Stomach (tissue), 9 donors: ENCODE measurements around the gene ASMTL. TPM values are rescaled to one million over a fixed set of nuclear protein-coding genes. Genes with fewer than 3 reads are reported as not detected.

Experiments
- DNase-seq, 2 donors: peaks; one replicate each; pipeline versions ENCODE4 v3.0.0 to v3.0.0-alpha.2; 2013 to 2019
- H3K27ac ChIP-seq, 5 donors: fragments of 200-600 bp in 4 of 5; sonication (generic) in 4 of 5; one replicate each; pipeline ENCODE4 v1.5.1; 2013 to 2019; ENCODE audit warnings: mild to moderate bottlenecking in 1 of 5, moderate library complexity in 1 of 5
- H3K27me3 ChIP-seq, 3 donors: fragments of 200-600 bp; sonication (generic); one replicate each; pipeline ENCODE4 v1.5.1; 2017 to 2019; ENCODE audit warnings: mixed run types in 1 of 3
- H3K36me3 ChIP-seq, 4 donors: fragments of 200-600 bp; sonication (generic); 1 replicate in 3 of 4; 2 replicates in 1 of 4; pipeline ENCODE4 v1.5.1; 2016 to 2019
- H3K4me1 ChIP-seq, 4 donors: fragments of 200-600 bp; sonication (generic); one replicate each; pipeline ENCODE4 v1.5.1; 2016 to 2019
- H3K4me3 ChIP-seq, 4 donors: fragments of 200-600 bp; sonication (generic) in 3 of 4; one replicate each; pipeline ENCODE4 v1.5.1; 2016 to 2019; ENCODE audit warnings: mild to moderate bottlenecking in 1 of 4
- H3K9me3 ChIP-seq, 4 donors: fragments of 200-600 bp; sonication (generic); one replicate each; pipeline ENCODE4 v1.5.1; 2016 to 2019
- EP300 ChIP-seq: sonication (generic); formaldehyde crosslinking; IDR thresholded peaks from one replicate; pipeline ENCODE4 v1.6.1; 2017; ENCODE audit warnings: antibody characterized with exemption
- POLR2A ChIP-seq, 4 donors: fragments of 450-650 bp; IDR thresholded peaks; one replicate each; pipeline ENCODE4 v1.6.1; 2016; ENCODE audit warnings: antibody characterized with exemption in 4 of 4, control low read depth in 2 of 4, mild to moderate bottlenecking in 1 of 4, moderate library complexity in 1 of 4
- POLR2AphosphoS5 ChIP-seq, 3 donors: sonication (generic); formaldehyde crosslinking; IDR thresholded peaks; one replicate each; pipeline ENCODE4 v1.6.1; 2016; ENCODE audit warnings: antibody characterized with exemption in 3 of 3
- WGBS, 5 donors: extraction: QIAGEN DNeasy Blood & Tissue Kit in 3 of 5; methylation state at CpG; one replicate each; pipeline versions ENCODE4 v1.1.5 to v1.1.7; 2013 to 2018; 5-methylcytosine and 5-hydroxymethylcytosine counted together
- intact Hi-C: fragments of 100-400 bp; cut with DNase I; formaldehyde crosslinking; loops from one replicate; pipeline ENCODE4 v1.15.1; 2023; ENCODE audit warnings: low total_unique reads
- polyA plus RNA-seq, 3 donors: library from polyadenylated mRNA; stranded (reverse); fragments of 200-250 nt; gene quantifications; one replicate each; pipeline ENCODE4 v1.2.3, GENCODE V29; 2013
- total RNA-seq, 5 donors: library from RNA; depleted of rRNA; stranded (reverse); fragments of >200 nt; gene quantifications; one replicate each; pipeline versions ENCODE4 v1.1.0 to v1.2.3, GENCODE V29; 2014 to 2016
- TF ChIP-seq, protein P1 (sequence below), 7 experiments: fragments of 450-650 bp in 4 of 7; fragments of 200-600 bp in 3 of 7; sonication (generic) in 3 of 7; IDR thresholded peaks; one replicate each; pipeline ENCODE4 v1.5.1; 2016 to 2019; ENCODE audit warnings: antibody characterized with exemption in 7 of 7, control low read depth in 2 of 7, mild to moderate bottlenecking in 1 of 7
- donor health status: healthy with polysubstance abuse.
- donor health status: Bipolar disorder and iron deficiency.
- donor health status: healthy.

Gene ASMTL
- total and polyA plus RNA-seq, 8 donors = 5.8 to 45.8 (median 17.9) TPM

DNA sequence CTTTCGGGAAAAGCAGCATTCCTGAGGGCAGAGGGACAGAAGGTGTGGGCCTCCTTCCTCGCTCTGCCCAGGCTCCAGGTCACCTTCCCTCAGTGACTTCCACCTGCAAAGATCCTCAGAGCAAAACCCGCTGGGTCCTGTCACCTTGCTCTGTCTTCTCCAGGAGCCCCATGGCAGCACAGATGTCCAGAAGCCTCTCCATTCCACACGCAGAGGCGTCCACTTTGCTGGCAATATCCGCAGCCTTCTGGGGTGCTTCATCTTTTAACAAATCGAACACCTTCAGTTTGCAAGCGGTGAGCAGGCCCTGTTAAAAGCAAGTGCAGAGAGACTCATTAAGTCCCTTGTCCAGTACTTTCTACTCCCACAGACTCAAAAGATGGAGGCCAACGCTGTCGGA lies 27.3 kb downstream of the ASMTL start:
- H3K4me1 ChIP-seq = peaks cover 0 to 2% (median 0%) of the 10 kb centered on the region in 4 donors
- intact Hi-C loops = no loop called here
- TF ChIP-seq EP300 (no peak), POLR2A (IDR thresholded peaks at IDR 0.05) (no peak), POLR2AphosphoS5 (IDR thresholded peaks at IDR 0.05) (no peak)
- TF ChIP-seq, protein P1, sequence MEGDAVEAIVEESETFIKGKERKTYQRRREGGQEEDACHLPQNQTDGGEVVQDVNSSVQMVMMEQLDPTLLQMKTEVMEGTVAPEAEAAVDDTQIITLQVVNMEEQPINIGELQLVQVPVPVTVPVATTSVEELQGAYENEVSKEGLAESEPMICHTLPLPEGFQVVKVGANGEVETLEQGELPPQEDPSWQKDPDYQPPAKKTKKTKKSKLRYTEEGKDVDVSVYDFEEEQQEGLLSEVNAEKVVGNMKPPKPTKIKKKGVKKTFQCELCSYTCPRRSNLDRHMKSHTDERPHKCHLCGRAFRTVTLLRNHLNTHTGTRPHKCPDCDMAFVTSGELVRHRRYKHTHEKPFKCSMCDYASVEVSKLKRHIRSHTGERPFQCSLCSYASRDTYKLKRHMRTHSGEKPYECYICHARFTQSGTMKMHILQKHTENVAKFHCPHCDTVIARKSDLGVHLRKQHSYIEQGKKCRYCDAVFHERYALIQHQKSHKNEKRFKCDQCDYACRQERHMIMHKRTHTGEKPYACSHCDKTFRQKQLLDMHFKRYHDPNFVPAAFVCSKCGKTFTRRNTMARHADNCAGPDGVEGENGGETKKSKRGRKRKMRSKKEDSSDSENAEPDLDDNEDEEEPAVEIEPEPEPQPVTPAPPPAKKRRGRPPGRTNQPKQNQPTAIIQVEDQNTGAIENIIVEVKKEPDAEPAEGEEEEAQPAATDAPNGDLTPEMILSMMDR (IDR thresholded peaks at IDR 0.05) = no peak
- peaks cover 10 to 73% (median 57%) of the 10 kb centered on the region in 4 donors for H3K36me3 ChIP-seq
- no peak overlapping the region for H3K27ac ChIP-seq
- WGBS, 5 donors = 78 to 88% (median 79%) methylated on average over 10 of the region's 10 CpGs
- no peak for DNase-seq
- H3K4me3 ChIP-seq = no peak overlapping the region
- peaks cover 10 to 24% (median 17%) of the 10 kb centered on the region in 4 donors for H3K9me3 ChIP-seq
- no peaks in the 10 kb centered on the region for H3K27me3 ChIP-seq

DNA sequence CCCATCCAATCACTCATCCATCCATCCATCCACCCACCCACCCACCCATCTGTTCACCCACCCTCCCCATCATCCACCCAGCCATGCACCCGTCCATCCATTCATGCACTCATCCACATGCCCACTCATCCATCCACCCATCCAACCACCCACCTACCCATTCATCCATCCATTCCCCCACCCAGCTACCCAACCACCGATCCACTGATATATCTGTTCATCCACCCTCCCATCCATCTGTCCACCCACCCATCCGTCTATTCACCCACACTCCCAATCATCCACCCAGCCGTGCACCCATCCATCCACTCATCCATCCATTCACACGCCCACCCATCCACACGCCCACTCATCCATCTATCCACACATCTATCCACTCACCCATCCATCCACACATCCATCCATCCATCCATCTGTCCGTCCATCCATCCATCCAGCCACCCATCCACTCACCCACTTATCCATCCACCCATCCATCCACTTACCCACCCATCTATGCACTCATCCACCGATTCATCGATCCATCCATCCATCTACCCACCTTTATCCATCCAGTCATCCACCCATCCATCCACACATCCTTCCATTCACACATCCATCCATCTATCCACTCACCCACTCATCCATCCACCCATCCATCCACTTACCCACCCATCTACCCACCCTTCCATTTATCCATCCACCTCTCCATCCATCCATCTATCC lies 28.4 kb downstream of the ASMTL start:
- Histone ChIP-seq H3K4me3 (no peak overlapping the region), H3K9me3 (peaks cover 10 to 24% (median 17%) of the 10 kb centered on the region in 4 donors), H3K27ac (no peak overlapping the region), H3K4me1 (peaks cover 0 to 3% (median 0%) of the 10 kb centered on the region in 4 donors), H3K36me3 (peaks cover 10 to 71% (median 56%) of the 10 kb centered on the region in 4 donors), H3K27me3 (no peaks in the 10 kb centered on the region)
- 74 to 86% (median 74%) methylated on average over 9 of the region's 9 CpGs for WGBS, 5 donors
- intact Hi-C loops = no loop called here
- TF ChIP-seq POLR2A (IDR thresholded peaks at IDR 0.05) = no peak
- TF ChIP-seq, protein P1 (IDR thresholded peaks at IDR 0.05) = no peak
- no peak for TF ChIP-seq EP300
- TF ChIP-seq POLR2AphosphoS5 (IDR thresholded peaks at IDR 0.05) = no peak
- DNase-seq = no peak

DNA sequence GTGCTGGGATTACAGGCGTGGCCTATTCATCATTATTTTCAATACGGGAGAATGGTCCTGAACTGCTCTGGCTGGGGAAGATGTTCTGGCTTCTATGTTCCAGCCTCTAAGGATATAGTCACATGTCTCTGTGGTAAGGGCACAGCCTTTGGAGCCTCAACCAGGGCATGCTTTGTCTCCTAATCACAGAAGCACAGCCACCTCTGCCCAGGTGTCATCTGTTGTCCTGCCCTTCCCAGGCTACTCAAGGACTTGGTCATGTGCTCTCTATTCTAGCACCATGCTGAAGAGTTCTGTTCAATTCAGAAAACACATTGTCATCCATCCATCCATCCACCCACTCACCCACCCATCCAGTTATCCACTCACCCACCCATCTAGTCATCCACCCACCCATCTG lies 29.5 kb downstream of the ASMTL start:
- H3K36me3 ChIP-seq = peaks cover 18 to 82% (median 67%) of the 10 kb centered on the region in 4 donors
- H3K27ac ChIP-seq = no peak overlapping the region
- intact Hi-C loops = no loop called here
- no peak overlapping the region for H3K4me3 ChIP-seq
- peaks cover 0 to 3% (median 0%) of the 10 kb centered on the region in 4 donors for H3K4me1 ChIP-seq
- WGBS, 5 donors = 50 to 73% (median 52%) methylated on average over 2 of the region's 2 CpGs
- DNase-seq = no peak
- H3K27me3 ChIP-seq = no peaks in the 10 kb centered on the region
- no peak for TF ChIP-seq POLR2AphosphoS5 (IDR thresholded peaks at IDR 0.05)
- TF ChIP-seq, protein P1 (IDR thresholded peaks at IDR 0.05) = no peak
- no peak for TF ChIP-seq EP300
- TF ChIP-seq POLR2A (IDR thresholded peaks at IDR 0.05) = no peak
- H3K9me3 ChIP-seq = peaks cover 13 to 28% (median 23%) of the 10 kb centered on the region in 4 donors

DNA sequence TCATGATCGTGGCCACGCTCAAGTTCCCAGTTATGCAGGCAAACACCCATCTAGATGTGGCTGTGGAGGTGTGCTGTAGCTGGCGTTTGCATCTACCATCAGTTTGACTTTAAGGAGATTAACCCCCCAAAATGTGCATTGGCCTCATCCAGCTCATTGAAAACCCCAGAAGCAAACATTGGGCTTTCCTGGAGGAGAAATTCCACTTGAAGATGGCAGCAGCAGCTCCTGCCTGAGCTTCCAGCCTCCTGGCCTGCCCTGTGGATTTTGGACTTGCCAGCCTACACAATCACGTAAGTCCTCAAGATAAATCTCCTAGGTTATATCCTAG lies 30.6 kb downstream of the ASMTL start:
- H3K36me3 ChIP-seq = peaks cover 19 to 81% (median 63%) of the 10 kb centered on the region in 4 donors
- H3K9me3 ChIP-seq = peaks cover 14 to 32% (median 25%) of the 10 kb centered on the region in 4 donors
- DNase-seq = no peak
- H3K27ac ChIP-seq = no peak overlapping the region
- intact Hi-C loops = no loop called here
- no peak overlapping the region for H3K4me3 ChIP-seq
- H3K4me1 ChIP-seq = peaks cover 0 to 3% (median 0%) of the 10 kb centered on the region in 4 donors
- WGBS, 5 donors = 94 to 99% (median 96%) methylated on average over 4 of the region's 4 CpGs
- H3K27me3 ChIP-seq = no peaks in the 10 kb centered on the region
- TF ChIP-seq POLR2AphosphoS5 (IDR thresholded peaks at IDR 0.05) (no peak), POLR2A (IDR thresholded peaks at IDR 0.05) (no peak), EP300 (no peak)
- TF ChIP-seq, protein P1 (IDR thresholded peaks at IDR 0.05) = no peak
